Adrenal gland (tissue), 5 donors: Measurements from ENCODE around the gene ZNF281.

ENCODE experiments used
- CTCF ChIP-seq, 6 experiments: fragments of 450-650 bp in 4 of 6; fragments of 200-600 bp in 2 of 6; sonication (generic) in 1 of 6; IDR thresholded peaks; 1 replicate in 5 of 6; 2 replicates in 1 of 6; pipeline versions ENCODE4 v1.5.1 to v1.8.0; 2016 to 2021; ENCODE audit warnings: antibody characterized with exemption in 6 of 6, mild to moderate bottlenecking in 2 of 6, moderate library complexity in 1 of 6
- POLR2A ChIP-seq, 2 donors: fragments of 450-650 bp; IDR thresholded peaks; one replicate each; pipeline ENCODE4 v1.6.1; 2017; ENCODE audit warnings: antibody characterized with exemption in 2 of 2, mild to moderate bottlenecking in 2 of 2, moderate library complexity in 1 of 2
- donor health status: DM: no; HTN: no; CAD: no.

- no peak for TF ChIP-seq CTCF (IDR thresholded peaks at IDR 0.05)
- no peak for TF ChIP-seq POLR2A (IDR thresholded peaks at IDR 0.05)
Measured at GRCh38 chr1:200437556-200438203, 27.8 kb upstream of the ZNF281 start.
